ENCODE measurements around the gene KRT17.

Gene KRT17

DNA sequence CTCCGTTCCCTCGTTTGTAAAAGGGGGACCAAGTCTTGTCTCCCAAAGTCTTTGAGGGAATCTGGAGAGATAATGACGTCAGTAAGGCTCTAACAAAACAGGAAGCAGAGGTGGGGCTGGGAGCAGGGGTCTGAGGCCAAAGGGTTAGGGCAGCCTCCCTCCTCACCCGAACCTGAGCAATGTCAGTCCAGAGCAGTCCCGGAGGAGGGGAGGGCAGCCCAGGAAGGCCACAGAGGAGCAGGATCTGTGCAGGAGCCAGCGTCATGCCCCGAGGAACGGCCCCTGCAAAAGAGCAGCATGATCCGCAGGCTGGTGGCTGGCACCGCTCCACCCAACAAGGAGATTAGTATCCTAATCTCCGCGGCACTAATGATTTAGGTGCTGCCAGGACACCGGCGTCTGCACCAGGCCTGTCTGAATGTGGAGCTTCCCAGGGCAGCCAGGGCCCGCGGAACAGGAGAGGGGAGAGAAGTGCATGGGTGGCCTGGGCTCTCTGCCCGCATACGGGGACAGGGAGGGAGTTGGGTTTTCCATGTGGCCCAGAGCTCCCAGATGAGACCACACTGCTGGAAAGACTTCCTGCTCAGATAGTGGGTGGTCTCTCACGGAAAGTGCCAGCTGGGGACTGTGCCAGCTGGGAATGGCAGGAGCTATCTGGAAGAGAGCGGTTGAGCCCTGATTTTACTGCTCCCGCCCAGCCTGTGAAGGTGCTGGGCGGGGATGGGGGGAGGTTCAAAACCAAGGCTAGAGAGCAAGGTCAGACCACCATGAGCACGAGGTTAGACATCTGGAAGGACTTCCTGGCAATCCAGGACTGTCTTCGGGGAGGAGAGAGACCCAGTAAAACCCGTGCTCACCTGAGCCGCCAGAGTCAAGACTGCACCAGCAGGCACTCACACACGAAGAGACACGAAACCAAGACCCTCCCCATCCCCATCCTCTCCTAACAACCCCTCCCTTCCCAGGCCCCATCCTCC lies 11.0 kb upstream of the KRT17 start:
- TF ChIP-seq, protein P1, sequence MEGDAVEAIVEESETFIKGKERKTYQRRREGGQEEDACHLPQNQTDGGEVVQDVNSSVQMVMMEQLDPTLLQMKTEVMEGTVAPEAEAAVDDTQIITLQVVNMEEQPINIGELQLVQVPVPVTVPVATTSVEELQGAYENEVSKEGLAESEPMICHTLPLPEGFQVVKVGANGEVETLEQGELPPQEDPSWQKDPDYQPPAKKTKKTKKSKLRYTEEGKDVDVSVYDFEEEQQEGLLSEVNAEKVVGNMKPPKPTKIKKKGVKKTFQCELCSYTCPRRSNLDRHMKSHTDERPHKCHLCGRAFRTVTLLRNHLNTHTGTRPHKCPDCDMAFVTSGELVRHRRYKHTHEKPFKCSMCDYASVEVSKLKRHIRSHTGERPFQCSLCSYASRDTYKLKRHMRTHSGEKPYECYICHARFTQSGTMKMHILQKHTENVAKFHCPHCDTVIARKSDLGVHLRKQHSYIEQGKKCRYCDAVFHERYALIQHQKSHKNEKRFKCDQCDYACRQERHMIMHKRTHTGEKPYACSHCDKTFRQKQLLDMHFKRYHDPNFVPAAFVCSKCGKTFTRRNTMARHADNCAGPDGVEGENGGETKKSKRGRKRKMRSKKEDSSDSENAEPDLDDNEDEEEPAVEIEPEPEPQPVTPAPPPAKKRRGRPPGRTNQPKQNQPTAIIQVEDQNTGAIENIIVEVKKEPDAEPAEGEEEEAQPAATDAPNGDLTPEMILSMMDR (IDR thresholded peaks at IDR 0.05), result no peak

DNA sequence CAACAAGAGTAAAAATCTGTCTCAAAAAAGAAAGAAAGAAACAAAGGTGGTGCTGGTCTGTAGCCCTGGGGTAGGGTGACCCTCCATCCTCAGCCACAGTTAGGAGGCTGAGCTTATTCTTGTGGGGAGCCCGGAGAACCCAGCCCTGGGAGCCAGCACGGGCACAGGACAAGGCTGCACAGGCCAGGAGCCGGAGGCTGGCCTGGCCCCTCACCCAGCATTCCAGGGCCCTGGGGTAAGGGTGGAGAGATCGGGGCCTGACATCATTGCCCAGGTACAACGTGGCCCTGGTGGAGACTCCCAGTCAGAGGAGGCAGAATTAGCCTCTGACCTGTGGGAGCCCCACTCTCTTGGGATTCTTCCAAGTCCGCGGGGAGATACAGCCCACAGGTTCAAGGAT lies 10.3 kb upstream of the KRT17 start:
- TF ChIP-seq, protein P1 (IDR thresholded peaks at IDR 0.05), result no peak

DNA sequence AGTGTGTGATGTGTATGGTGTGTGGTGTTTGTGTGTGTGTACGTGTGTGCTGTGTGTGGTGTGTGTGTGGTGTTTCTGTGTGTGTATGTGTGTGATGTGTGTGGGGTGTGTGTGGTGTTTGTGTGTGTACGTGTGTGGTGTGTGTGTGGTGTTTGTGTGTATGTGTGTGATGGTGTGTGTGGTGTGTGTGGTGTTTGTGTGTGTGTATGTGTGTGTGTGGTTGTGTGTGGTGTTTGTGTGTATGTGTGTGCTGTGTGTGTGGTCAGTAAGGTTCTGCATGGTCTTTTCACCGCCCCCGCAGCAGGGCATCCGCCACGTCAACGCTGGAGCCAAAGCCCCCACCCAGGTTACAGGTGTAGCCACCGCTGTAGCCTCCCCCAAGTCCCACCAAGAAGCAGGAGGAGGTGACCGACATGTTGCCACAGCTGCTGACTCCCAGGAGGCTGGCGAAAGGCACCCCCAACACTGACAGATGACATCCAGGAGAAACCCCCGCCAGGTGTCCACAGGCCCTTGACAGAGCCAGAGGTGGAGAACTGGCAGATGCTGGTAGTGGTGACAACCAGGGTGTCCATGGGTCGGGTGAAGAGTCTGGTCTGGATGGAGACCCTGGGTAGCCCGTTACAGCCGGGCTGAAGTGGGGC lies 9.3 kb upstream of the KRT17 start:
- TF ChIP-seq, protein P1 (IDR thresholded peaks at IDR 0.05), result no peak

DNA sequence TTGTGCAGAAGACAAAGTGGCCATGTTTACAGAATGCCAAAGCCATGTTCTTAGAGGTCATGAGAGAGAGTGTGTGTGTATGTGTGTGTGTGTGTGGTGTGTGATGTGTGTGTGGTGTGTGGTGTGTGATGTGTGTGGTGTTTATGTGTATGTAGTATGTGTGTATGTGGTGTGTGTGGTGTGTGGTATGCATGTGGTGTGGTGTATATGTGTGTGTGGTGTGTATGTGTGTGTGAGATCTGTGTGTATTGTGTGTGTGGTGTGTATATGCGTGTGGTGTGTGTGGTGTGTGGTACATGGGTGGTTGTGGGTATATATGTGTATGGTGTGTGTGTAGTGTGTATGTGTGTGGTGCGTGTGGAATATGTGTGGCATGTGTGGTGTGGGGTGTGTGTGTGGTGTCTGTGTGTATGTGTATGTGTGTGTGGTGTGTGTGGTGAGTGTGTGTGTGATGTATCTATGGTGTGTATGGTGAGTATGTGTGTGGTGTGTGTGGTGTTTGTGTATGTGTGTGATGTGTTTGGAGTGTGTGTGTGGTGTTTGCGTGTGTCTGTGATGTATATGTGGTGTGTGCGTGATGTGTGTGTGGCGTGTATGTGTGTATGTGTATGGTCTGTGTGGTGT lies 8.2 kb upstream of the KRT17 start:
- TF ChIP-seq, protein P1 (IDR thresholded peaks at IDR 0.05), result no peak

DNA sequence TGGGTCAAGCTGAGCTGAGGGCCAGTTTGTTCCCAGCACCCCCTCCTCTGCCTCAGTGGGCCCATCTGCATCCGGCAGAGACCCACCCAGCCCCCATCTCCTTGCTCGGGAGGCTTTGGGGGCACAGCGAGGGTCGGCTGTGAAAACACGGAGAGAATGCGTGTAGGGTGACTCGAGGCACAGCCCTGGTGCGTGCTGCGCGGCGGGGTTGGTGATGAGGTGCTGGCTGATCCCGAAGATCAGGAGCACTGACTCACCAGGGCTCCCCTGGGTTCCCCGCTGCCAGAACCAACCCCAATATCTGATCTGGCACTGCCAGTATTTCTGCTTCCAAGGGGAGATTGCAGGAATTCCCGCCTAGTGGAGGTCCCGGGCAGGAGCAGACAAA lies 7.5 kb upstream of the KRT17 start:
- TF ChIP-seq, protein P1 (IDR thresholded peaks at IDR 0.05), result no peak

DNA sequence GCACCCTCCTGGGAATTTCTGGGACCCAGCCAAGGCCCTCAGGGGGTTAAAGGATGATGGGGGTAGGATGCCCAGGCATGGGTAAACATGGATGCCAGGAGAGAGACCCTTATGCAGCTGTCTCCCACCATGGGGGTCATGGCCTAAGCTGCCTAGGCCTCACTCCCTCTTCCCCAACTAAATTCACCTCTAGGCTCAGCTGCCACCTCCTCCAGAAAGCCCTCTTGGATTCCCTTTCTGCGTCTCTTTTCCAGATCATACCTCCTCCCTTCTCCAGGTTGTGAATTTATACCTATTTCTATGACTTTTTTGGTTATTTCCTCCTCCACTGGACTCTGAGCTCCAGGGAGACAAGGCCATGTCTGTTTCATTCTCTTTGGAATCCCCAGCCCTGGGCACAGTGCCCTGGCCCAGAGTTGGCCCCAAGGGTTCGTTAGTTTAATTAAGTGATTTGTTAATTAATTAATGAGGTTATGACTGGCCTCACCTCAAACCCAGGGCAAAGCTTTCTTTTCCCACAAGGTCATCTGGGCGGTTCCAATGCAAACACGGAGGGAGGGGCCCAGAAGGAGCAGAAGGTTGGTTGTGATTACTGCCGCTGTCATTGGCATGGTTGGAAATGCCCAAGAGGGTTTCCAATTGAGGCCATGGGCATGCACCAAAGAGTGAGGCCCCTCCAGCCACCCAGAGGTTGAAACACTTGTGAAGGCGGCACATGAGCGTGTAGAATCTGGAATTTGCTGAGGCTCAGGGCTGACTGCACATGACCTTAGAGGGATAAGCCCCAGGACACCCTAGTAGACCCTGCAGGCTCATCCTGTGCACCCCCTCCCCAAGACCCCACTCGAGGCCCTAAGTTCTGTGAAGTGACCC lies 6.9 kb upstream of the KRT17 start:
- TF ChIP-seq, protein P1 (IDR thresholded peaks at IDR 0.05), result no peak
